ENCODE measurements around the gene CSNK1A1. TPM values are rescaled to one million over a fixed set of nuclear protein-coding genes. Genes with fewer than 3 reads are reported as not detected.

CSNK1A1 gene
- polyA plus RNA-seq, 2 of the 4 experiments (the other 2 are of a cell fraction) = 123 to 218 TPM

DNA sequence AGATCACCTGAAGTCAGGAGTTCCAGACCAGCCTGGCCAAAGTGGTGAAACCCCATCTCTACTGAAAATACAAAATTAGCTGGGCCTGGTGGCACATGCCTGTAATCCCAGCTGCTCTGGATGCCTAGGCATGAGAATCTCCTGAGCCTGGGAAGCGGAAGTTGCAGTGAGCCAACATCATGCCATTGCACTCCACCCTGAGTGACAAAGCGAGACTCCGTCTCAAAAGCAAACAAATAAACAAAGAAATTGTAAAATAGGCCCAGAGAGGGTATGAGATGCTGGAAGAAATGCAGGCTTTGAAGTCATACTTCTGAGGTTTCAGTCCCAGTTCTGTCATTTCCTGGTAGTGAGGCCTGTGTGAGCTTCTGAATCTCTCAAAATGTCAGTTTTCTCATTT is 24.8 kb upstream of the CSNK1A1 start:
- no peak for ATAC-seq
- H3K9me3 ChIP-seq = no peaks in the 10 kb centered on the region
- no peak overlapping the region for H3K4me3 ChIP-seq
- ChIA-PET POLR2A (no interaction called here), CTCF (interaction anchor here (1.1 to 7.8 kb wide), 5 partner anchors 11 to 230 kb away, joined by 3 to 40 read pairs (median 7); partner anchors contain the start of gene GRPEL2)
- 0 out of 3 replicates have a peak, but pooled peaks cover 4% of the 10 kb centered on the region for H3K4me1 ChIP-seq
- FAIRE-seq = no peak
- TF ChIP-seq SMC3 (IDR thresholded peaks at IDR 0.05) (no peak), SREBF2 (IDR thresholded peaks at IDR 0.05) (no peak), ZFP36 (IDR thresholded peaks at IDR 0.05; ENCODE audit: borderline replicate concordance, partially characterized antibody) (no peak), ZNF302 (CRISPR knock-in tag; IDR thresholded peaks at IDR 0.05) (no peak), RARB (CRISPR knock-in tag; IDR thresholded peaks at IDR 0.05) (no peak)
- H3K27ac ChIP-seq = no peak overlapping the region
- WGBS (ENCODE audit: missing lambda C conversion rate) = 83% methylated on average over 3 of the region's 3 CpGs
- no peak for DNase-seq (ENCODE audit: low read depth in 1 of 2, low spot score in 1 of 2)
- no peak overlapping the region for H3K4me2 ChIP-seq

DNA sequence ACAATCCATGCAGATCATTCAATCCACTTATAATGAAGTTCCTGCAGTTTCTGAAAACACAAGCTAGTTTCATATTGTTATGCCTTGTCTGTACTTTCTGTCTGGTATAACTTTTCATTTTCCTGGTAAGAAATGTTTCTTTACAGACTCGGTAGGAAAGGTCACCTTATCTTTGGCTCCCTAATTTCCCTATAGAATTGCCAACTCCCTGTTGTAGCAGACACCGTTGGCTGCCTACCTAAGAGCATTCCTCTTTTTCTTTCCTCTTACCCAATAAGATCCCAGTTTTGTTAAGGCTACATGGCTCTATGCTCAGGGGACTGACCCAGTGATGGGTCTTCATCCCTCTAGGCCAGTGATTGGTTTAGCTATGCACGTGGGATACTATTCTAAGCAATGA is 23.9 kb upstream of the CSNK1A1 start:
- ATAC-seq = no peak
- TF ChIP-seq ZSCAN20 (CRISPR knock-in tag; IDR thresholded peaks at IDR 0.05) (no peak), RAD21 (conservative IDR thresholded peaks at IDR 0.05 in 1 of 2, IDR thresholded peaks at IDR 0.05 in 1 of 2) (no peak), KDM1A (IDR thresholded peaks at IDR 0.05; ENCODE audit: low read depth) (no peak), PHF8 (IDR thresholded peaks at IDR 0.05; ENCODE audit: borderline replicate concordance, low read depth) (no peak), JUN (IDR thresholded peaks at IDR 0.05) (no peak), EP300 (IDR thresholded peaks at IDR 0.05) (no peak), POLR2A (IDR thresholded peaks at IDR 0.05; ENCODE audit: low read length) (no peak), CEBPB (IDR thresholded peaks at IDR 0.05) (no peak), KDM5A (IDR thresholded peaks at IDR 0.05) (no peak), CBX8 (IDR thresholded peaks at IDR 0.05) (no peak), HOXB13 (CRISPR knock-in tag; IDR thresholded peaks at IDR 0.05; ENCODE audit: low read depth) (no peak), TP53 (CRISPR knock-in tag; IDR thresholded peaks at IDR 0.05) (no peak), MAFK (IDR thresholded peaks at IDR 0.05; ENCODE audit: partially characterized antibody) (no peak), POLR2AphosphoS2 (conservative IDR thresholded peaks at IDR 0.05; ENCODE audit: low read length) (no peak), NR3C1 (IDR thresholded peaks at IDR 0.05) (no peak), RFX5 (IDR thresholded peaks at IDR 0.05) (no peak), FOSB (CRISPR knock-in tag; IDR thresholded peaks at IDR 0.05) (no peak), RARB (CRISPR knock-in tag; IDR thresholded peaks at IDR 0.05) (no peak)
- TF ChIP-seq, protein P1, sequence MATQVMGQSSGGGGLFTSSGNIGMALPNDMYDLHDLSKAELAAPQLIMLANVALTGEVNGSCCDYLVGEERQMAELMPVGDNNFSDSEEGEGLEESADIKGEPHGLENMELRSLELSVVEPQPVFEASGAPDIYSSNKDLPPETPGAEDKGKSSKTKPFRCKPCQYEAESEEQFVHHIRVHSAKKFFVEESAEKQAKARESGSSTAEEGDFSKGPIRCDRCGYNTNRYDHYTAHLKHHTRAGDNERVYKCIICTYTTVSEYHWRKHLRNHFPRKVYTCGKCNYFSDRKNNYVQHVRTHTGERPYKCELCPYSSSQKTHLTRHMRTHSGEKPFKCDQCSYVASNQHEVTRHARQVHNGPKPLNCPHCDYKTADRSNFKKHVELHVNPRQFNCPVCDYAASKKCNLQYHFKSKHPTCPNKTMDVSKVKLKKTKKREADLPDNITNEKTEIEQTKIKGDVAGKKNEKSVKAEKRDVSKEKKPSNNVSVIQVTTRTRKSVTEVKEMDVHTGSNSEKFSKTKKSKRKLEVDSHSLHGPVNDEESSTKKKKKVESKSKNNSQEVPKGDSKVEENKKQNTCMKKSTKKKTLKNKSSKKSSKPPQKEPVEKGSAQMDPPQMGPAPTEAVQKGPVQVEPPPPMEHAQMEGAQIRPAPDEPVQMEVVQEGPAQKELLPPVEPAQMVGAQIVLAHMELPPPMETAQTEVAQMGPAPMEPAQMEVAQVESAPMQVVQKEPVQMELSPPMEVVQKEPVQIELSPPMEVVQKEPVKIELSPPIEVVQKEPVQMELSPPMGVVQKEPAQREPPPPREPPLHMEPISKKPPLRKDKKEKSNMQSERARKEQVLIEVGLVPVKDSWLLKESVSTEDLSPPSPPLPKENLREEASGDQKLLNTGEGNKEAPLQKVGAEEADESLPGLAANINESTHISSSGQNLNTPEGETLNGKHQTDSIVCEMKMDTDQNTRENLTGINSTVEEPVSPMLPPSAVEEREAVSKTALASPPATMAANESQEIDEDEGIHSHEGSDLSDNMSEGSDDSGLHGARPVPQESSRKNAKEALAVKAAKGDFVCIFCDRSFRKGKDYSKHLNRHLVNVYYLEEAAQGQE (IDR thresholded peaks at IDR 0.05) = no peak
- TF ChIP-seq, protein P2, sequence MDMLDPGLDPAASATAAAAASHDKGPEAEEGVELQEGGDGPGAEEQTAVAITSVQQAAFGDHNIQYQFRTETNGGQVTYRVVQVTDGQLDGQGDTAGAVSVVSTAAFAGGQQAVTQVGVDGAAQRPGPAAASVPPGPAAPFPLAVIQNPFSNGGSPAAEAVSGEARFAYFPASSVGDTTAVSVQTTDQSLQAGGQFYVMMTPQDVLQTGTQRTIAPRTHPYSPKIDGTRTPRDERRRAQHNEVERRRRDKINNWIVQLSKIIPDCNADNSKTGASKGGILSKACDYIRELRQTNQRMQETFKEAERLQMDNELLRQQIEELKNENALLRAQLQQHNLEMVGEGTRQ (IDR thresholded peaks at IDR 0.05) = no peak
- Histone ChIP-seq H3K27ac (no peak overlapping the region), H3K9me3 (no peaks in the 10 kb centered on the region), H3K4me3 (no peak overlapping the region), H3K4me2 (no peak overlapping the region), H3K4me1 (no peaks in the 10 kb centered on the region)
- no peak for FAIRE-seq
- DNase-seq (ENCODE audit: low read depth in 1 of 2, low spot score in 1 of 2) = no peak
- ChIA-PET CTCF (interaction anchor here (0.5 to 7.8 kb wide), 7 partner anchors 10 to 230 kb away, joined by 3 to 40 read pairs (median 5); partner anchors contain the start of gene GRPEL2), POLR2A (no interaction called here)
- 75% methylated on average over 3 of the region's 3 CpGs for WGBS (ENCODE audit: missing lambda C conversion rate)

Measured in A549 (cell line).